Osteocyte (in vitro differentiated cells): Measurements from ENCODE around the gene JTB. TPM values are rescaled to one million over a fixed set of nuclear protein-coding genes. Genes with fewer than 3 reads are reported as not detected.
"Not testable (repeated sequence)": the region's sequence is repeated elsewhere in the genome, so short reads cannot be mapped to it uniquely, and the experiment has no call there.

ENCODE experiments used
- DNase-seq: peaks from one replicate; pipeline ENCODE4 v3.0.0; 2021; ENCODE audit warnings: mixed read lengths; ENCODE audit not compliant: unreplicated experiment; ENCODE audit errors: extremely low spot score
- H3K27ac Mint-ChIP-seq: one replicate; pipeline ENCODE4 v1.8.0; 2021; ENCODE audit warnings: mild to moderate bottlenecking, mixed read lengths; ENCODE audit not compliant: unreplicated experiment
- H3K27me3 Mint-ChIP-seq: one replicate; pipeline ENCODE4 v1.8.0; 2021; ENCODE audit warnings: mixed read lengths; ENCODE audit not compliant: unreplicated experiment
- H3K36me3 Mint-ChIP-seq: one replicate; pipeline ENCODE4 v1.8.0; 2021; ENCODE audit warnings: mixed read lengths; ENCODE audit not compliant: unreplicated experiment
- H3K4me1 Mint-ChIP-seq: one replicate; pipeline ENCODE4 v1.8.0; 2021; ENCODE audit warnings: mixed read lengths; ENCODE audit not compliant: unreplicated experiment
- H3K4me3 Mint-ChIP-seq: one replicate; pipeline ENCODE4 v1.8.0; 2021; ENCODE audit warnings: mild to moderate bottlenecking, moderate library complexity, mixed read lengths; ENCODE audit not compliant: unreplicated experiment
- H3K9me3 Mint-ChIP-seq: one replicate; pipeline ENCODE4 v1.8.0; 2021; ENCODE audit warnings: mixed read lengths; ENCODE audit not compliant: unreplicated experiment
- total RNA-seq: library from RNA; stranded (reverse); gene quantifications from 2 replicates; pipeline ENCODE4 v1.2.1, GENCODE V29; 2021
- TF ChIP-seq, protein P1 (sequence below): fragments of 200-600 bp; sonication (generic); IDR thresholded peaks from 2 replicates; pipeline ENCODE4 v1.5.0; 2021; ENCODE audit warnings: antibody characterized with exemption, mild to moderate bottlenecking, moderate library complexity

JTB gene
- total RNA-seq, 1 donor from 2014 or later, result 143 TPM

DNA sequence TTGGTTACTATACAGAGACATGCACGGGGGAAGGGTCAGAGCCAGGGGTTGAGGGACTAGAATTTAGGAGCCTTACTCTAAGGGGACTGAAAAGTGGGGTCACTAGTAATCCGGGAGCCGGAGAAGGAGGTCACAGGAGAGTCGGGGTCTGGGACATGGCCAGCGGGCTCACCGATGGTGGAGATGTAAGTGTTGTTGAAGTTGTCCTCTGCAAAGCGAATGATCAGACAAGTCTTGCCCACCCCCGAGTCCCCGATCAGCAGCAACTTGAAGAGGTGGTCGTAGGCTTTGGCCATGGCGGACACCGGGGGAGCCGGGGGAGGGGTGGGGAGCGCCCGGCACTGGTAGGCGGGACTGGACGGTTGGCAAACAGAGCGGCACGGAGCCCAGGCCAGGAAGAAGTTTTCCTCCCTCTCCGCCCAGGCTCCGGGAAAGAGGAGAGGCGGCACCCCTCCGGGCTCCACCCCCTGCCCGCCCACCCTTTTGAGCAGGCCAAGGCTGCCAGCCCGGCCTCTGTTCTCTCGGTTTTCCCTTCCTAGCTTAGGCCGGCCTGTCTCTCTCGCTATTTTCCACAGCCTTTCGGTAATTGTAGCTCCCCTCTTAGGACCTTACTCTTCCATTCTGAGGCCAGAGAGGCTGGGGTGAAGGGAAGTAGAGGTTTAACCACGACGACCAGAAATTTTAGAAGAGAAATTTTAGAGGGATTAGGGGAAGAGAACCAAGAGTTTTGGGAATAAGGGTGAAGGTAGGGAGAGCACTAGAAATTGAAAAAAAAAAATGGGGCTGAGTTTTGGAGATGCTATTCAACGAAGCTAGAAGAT lies 8.7 kb upstream of the JTB start, which contains the start of gene RAB13:
RAB13 (minus strand) TSS at position 399 of the 821 bp plus-strand sequence; CDS start at position 296, 103 bp downstream.
- H3K27me3 Mint-ChIP-seq, result no peaks in the 10 kb centered on the region
- H3K27ac Mint-ChIP-seq, result peak within 1 kb of the TSS; percentile 98
- no peaks in the 10 kb centered on the region for H3K9me3 Mint-ChIP-seq
- H3K4me1 Mint-ChIP-seq, result peaks cover 37% of the 10 kb centered on the region
- H3K4me3 Mint-ChIP-seq, result peak within 1 kb of the TSS; percentile 99
- peaks cover 13% of the 10 kb centered on the region for H3K36me3 Mint-ChIP-seq
- TF ChIP-seq, protein P1, sequence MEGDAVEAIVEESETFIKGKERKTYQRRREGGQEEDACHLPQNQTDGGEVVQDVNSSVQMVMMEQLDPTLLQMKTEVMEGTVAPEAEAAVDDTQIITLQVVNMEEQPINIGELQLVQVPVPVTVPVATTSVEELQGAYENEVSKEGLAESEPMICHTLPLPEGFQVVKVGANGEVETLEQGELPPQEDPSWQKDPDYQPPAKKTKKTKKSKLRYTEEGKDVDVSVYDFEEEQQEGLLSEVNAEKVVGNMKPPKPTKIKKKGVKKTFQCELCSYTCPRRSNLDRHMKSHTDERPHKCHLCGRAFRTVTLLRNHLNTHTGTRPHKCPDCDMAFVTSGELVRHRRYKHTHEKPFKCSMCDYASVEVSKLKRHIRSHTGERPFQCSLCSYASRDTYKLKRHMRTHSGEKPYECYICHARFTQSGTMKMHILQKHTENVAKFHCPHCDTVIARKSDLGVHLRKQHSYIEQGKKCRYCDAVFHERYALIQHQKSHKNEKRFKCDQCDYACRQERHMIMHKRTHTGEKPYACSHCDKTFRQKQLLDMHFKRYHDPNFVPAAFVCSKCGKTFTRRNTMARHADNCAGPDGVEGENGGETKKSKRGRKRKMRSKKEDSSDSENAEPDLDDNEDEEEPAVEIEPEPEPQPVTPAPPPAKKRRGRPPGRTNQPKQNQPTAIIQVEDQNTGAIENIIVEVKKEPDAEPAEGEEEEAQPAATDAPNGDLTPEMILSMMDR, result no peak
- DNase-seq, result peak; percentile 93

DNA sequence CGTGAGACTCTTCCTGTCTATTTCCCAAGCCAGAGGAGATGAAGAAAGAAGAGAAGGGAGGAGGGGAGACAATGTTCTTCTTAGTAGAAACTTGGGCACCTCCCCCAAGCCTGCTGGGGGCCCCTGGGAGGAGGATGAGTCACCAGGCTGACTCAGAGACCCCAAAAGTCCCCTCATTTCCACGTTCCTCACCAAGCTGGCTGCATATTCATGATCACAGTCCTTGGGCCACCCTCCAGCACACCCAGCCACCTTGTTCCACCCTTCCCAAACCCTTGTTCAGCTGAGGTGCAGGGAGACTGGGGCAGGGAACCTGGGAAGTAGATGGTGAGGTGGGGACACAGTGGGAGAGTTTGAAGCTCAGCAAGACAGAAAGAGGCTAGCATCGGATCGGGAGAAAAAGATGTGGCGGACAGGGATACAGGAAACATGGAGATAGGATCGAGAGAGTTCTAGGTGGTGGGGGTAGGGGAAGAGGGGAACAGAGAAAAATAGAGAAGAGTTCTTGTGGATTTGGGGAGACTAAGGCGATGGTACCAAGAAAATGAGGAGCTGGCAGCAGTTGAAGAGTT lies 8.0 kb upstream of the JTB start:
- peaks cover 35% of the 10 kb centered on the region for H3K4me1 Mint-ChIP-seq
- H3K27me3 Mint-ChIP-seq, result no peaks in the 10 kb centered on the region
- peak overlapping the region; percentile 99 for H3K4me3 Mint-ChIP-seq

DNA sequence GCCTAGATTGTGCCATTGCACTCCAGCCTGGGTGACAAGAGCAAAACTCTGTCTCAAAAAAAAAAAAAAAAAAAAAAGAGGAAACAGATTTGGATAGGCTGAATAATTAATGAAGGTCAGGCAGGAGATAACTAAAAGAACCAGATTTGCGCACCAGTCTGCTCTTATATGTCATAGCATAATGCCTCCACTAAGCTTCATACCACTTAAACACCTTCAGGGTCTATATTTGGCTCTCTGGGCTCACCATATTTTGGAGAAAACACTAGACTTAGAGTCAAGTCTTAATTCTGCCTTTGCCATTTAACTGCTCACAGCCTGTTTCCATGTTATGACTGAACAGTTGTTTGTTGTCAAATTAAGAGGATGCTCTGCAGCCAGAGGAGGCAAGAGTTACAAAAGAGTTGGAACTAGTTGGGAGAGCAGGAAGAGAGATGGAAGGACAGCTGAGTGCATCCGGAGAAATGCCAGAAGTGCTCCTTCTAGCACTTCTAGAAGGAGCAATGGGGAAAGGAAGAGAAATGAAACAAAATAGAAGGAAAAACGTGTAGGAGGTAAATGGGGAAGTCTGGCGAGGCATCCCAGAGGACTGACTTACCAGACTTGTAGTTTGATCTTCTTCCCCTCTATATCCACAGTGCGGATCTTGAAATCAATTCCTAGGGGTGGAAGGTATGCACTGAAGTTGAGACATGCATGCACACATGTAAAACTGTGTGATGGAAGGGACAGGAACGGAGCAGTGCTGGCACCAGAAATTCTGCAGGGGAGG lies 6.8 kb upstream of the JTB start:
- Mint-ChIP-seq H3K27ac (peak overlapping the region; percentile 48), H3K9me3 (no peaks in the 10 kb centered on the region), H3K27me3 (no peaks in the 10 kb centered on the region), H3K36me3 (peaks cover 9% of the 10 kb centered on the region), H3K4me3 (peak overlapping the region; percentile 99), H3K4me1 (peaks cover 34% of the 10 kb centered on the region)
- DNase-seq, result no peak
- TF ChIP-seq, protein P1, result no peak

More for the DNA sequence above, 8.0 kb upstream of the JTB start:
- Mint-ChIP-seq H3K9me3 (no peaks in the 10 kb centered on the region), H3K27ac (peak overlapping the region; percentile 98), H3K36me3 (peaks cover 9% of the 10 kb centered on the region)
- TF ChIP-seq, protein P1, result no peak
- no peak for DNase-seq

DNA sequence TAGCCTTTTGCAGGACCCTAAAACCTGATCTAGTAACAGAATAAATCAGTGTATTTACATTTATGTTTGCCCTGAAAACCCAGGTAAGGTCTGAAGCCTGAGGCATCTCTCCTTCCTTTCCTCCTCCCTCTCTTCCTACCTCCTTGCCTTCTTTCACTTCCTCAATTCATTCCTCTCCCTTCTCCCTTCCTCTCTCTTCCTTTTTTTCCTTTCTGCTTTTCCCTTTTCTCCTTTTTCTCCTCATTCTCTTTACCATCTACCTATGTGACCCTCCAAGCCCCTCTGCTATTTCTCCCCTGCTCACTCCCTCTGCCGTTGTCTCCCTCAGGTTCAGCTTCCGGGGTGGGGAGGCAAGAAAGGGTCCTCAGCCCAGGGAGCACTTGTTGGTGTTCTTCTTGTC lies 4.3 kb upstream of the JTB start:
- not testable (repeated sequence) for H3K4me3 Mint-ChIP-seq, H3K9me3 Mint-ChIP-seq, H3K27ac Mint-ChIP-seq, H3K27me3 Mint-ChIP-seq, H3K36me3 Mint-ChIP-seq, DNase-seq
- H3K4me1 Mint-ChIP-seq, result peaks cover 42% of the 10 kb centered on the region

DNA sequence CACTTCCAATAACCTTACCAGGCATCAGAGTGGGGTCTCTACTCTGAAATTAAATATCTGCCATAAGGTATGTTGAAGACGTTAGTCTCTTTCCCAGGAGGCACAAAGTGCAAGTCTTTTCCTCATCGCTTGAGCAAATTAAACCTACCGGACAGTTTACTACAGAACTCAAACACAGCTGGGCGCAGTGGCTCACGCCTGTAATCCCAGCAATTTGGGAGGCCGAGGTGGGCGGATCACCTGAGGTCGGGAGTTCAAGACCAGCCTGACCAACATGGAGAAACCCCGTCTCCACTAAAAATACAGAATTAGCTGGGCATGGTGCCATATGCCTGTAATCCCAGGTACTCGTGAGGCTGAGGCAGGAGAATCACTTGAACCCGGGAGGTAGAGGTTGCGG lies 1.6 kb upstream of the JTB start:
- not testable (repeated sequence) for H3K4me3 Mint-ChIP-seq, H3K27me3 Mint-ChIP-seq, H3K27ac Mint-ChIP-seq, DNase-seq, H3K9me3 Mint-ChIP-seq
- H3K4me1 Mint-ChIP-seq, result peaks cover 35% of the 10 kb centered on the region
- peaks cover 22% of the 10 kb centered on the region for H3K36me3 Mint-ChIP-seq
